ENCODE data around the gene RFESD.
"Not testable (repeated sequence)": the region's sequence is repeated elsewhere in the genome, so short reads cannot be mapped to it uniquely, and the experiment has no call there.

RFESD gene

DNA sequence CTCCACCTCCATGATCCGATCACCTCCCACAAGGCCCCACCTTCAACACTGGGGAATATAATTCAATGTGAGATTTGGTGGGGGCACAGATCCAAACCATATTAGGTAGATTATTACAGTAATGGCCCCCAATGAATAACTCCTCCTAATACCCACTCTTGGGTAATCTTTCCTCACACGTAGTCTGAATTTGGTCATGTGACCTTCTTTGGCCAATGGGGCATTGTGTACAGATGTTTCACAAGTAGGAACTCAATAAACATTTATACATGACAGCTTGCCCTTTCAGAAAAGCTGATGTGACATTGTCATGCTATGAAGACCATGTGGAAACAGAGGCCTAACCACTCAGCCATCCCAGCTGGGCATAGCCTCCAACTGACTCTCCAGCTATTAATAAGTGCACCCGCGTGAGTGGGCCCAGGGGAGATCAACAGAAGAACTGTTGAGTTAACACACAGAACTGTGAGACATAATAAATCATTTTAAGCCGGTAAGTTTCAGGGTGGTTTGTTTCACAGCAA, 16.1 kb upstream of the RFESD start:
- no peak for DNase-seq

GRCh38 chr5:95631255-95631958, 15.2 kb upstream of the RFESD start:
- DNase-seq: no peak

GRCh38 chr5:95631991-95632675, 14.4 kb upstream of the RFESD start:
- no peak for DNase-seq

GRCh38 chr5:95632942-95633341, 13.6 kb upstream of the RFESD start:
- DNase-seq: not testable (repeated sequence)

- no peak for DNase-seq
These were observed 12.9 kb upstream of the RFESD start for GRCh38 chr5:95633671-95634070.

GRCh38 chr5:95634081-95634480, 12.5 kb upstream of the RFESD start:
- no peak for DNase-seq

- no peak for DNase-seq
These were observed 7.9 kb upstream of the RFESD start for GRCh38 chr5:95638632-95639031.

- DNase-seq: no peak
These were observed 4.8 kb upstream of the RFESD start for GRCh38 chr5:95641741-95642220.

DNA sequence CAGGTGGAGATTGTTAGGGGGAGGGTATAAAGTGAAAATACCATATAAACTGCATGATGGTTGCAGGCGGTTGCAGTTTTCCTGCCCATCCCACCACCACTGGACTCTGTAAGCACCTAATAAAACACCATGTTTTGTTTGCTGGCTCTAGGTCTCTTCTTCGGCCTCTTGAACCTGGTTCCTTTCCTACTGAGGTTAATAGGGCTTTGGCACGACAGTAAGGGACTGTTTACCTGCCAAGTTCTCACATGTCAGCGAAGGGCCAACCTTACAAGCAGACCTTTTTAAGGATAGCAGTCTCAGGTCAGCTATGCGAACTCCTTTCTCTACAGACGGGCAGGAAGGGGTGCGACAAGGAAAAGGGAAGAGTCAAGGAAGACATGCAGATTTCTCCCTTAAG, 3.4 kb upstream of the RFESD start:
- no peak for DNase-seq

DNA sequence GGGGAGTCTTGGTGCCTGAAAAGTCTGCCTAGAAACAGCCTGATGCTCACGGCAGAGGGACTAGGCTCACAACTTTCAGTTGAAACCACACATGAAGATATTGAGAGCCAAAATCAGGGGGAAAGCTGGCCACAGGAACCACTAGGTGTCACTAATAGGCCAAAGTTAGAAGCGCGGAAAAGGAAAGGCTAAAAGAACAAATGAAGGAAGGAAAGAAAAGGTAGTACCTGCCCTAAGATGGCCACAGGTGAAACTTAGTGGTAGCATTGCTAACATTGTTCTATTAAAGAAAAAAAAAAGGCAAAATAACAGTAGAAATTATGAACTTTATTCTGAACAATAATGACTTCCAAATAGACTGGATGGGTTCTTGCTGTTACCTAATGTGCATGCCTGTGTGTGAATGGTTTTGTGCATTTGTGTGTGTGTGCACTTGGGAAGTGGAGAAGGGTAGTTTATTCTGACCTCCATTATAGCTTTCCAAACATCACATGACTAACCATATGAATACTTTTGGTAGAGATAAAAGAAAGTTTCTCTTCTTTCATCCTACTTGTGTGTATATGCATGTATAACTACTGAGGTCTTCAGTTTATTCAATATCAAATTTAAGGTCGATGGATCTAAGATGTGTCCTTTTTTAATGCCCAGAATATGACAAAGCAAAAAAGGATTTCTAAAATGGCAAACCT, 2.1 kb upstream of the RFESD start:
- DNase-seq: peak; percentile 76

DNA sequence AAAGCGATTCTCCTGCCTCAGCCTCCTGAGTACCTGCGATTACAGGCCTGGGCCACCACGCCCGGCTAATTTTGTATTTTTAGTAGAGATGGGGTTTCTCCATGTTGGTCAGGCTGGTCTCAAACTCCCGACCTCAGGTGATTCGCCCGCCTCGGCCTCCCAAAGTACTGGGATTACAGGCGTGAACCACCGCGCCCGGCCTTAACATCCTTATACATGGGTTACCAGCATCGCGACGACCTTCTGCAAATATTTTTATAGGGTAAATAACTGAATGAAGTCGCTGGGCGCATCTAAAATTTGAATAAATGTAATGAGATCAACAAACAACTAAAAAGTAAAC, 380 bp upstream of the RFESD start:
- not testable (repeated sequence) for DNase-seq

- no peak for DNase-seq
These were observed 1.6 kb downstream of the RFESD start for GRCh38 chr5:95647886-95648860.

DNA sequence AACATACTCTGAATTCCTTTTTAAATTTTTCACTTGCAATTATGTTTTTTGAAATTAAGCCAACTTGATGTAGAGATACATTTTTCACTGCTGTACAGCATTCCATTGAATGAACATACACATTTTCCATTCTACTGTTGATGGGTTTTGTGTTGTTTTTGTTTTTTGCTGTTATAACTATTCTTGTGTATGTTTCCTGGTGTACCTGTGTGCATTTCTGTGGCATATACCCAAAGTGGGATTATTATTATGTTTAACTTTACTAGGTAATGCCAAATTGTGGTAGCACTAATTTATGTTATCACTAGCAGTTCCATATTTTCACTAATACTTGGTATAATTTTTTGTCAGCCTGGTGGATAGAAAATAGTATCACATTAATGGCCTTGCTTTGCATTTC, 2.7 kb downstream of the RFESD start:
- no peak for DNase-seq

DNA sequence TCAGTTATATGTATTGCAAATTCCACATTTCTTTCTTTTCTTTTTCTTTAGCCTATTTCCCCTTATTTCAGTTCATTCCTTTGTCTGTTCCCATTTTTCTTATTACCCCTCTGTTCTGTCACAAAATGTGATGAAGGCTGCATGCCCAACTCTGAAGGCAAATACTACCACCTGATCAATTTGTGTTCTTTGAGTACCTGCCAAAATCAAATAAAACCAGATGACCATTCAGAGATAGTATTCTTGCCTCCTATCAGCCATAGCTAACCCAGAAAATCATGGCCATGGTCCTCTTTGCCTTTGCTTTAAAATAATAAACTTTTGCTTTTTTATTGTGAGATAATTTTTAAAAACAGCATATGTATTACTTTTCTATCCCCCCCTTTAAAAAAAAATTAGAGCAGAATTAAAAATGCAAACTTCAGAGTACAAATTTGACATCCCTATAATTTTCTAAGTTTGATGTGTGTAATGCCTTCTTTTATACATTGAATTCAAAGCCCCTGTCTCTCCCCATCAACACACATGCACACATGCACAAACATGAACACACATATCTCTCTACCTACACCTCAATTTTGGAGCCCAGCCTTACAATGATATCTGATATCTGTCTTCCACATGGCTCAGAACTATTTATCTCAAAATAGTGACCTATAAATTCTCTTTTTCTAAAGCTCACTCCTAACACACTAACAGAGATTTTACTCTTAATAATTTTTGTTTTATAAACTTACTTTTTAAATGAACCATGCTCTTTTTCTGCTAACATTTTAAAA, 3.5 kb downstream of the RFESD start:
- DNase-seq: no peak

DNA sequence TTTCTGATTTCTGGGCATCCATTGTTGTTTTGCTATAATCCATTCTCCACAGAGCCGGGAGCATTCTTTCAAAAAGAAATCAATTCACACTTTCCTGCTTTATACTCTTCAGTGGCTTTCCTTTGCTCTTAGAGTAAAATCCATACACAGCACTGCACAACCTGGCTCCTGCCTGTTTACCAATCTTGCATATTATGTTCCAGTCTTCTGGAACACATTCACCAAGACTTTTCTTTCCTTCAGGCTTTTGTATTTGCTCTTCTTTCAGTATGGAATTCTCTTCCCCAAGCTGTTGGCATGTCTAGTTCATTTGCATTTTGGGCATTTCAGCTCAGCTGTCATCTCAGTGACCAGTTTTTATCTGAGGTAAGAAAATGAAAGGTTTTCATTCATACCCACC, 6.3 kb downstream of the RFESD start:
- no peak for DNase-seq

- no peak for DNase-seq
These were observed 7.6 kb downstream of the RFESD start for GRCh38 chr5:95654196-95654595.

GRCh38 chr5:95655575-95655974, 9.0 kb downstream of the RFESD start:
- DNase-seq: no peak

DNA sequence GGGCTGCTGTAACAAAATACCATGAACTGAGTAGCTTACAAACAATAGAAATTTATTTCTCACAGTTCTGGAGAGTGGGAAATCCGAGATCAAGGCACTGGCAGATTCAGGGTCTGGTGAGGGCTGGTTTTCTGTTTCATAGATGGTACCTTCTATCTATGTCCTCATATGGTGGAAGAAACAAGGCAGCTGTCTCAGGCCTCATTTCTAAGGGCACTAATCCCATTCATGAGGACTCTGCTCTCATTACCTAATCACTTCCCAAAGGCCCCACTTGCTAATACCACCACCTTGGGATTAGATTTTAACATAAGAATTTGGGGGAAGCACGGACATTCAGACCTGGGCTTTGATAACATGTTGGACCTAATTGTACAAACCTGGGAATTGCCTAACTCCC, 13.5 kb downstream of the RFESD start:
- DNase-seq: no peak

GRCh38 chr5:95662946-95663345, 16.4 kb downstream of the RFESD start:
- no peak for DNase-seq

- DNase-seq: peak; percentile 81
These were observed 17.7 kb downstream of the RFESD start for GRCh38 chr5:95664204-95664786.

DNA sequence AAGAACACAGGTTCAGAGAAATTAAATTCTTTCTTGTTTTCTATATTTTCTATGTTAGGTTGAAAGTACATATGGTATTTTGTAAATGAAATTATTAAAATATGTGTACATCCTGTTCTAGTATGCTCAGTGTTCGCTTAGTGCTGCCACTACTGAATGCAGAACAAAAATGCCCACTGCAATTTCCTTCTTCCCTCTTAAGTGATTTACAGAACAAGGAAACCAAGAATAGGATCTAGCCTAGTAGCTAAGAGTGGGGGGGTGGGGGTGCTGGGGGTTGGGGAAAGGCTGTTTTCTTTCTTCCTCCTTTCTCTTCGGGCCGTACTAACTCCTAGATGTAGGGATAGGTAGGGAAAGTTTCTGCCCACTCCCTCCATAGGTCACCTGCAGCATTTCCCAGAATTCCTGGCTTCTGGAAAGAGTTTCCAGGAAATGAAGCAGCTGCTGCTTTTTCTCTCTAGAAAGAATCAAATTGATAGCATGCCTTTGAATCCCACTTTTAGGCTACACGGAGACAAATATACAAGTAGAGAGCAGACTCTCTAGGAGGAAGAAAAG, 20.6 kb downstream of the RFESD start:
- DNase-seq: no peak

Measured in eye (tissue), 1 donor.